Measurements from ENCODE around the gene CCDC60. TPM values are rescaled to one million over a fixed set of nuclear protein-coding genes. Genes with fewer than 3 reads are reported as not detected.

CCDC60 gene
- total and polyA plus RNA-seq, 2 donors from 2014 or later, result not detected

DNA sequence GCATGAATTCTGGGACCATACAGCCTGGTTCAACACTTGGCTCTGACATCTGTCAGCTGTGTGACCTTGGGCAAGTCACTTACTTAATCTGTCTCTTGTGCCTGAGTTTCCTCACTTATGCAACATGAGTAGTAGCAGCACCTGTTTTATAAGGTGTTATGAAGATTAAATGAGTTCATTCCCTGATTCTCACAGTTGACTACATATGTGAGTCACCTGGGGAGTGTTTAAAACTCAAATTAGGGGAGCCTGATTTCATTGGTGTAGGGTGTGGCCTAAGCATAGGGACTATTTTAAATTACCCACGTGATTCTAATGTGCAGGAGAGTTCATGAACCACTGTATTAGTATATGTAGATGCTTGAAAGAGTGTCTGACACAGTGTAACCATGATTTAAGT, 222.3 kb downstream of the CCDC60 start:
- DNase-seq (no peak), FAIRE-seq (no peak)
- Histone ChIP-seq H3K4me1 (ENCODE audit: control insufficient read depth in 2 of 3, insufficient read depth in 2 of 3, low read depth in 1 of 3, low read length in 3 of 3) (no peaks in the 10 kb centered on the region), H3K9me3 (ENCODE audit: control insufficient read depth in 2 of 3, insufficient read depth in 1 of 3, low read length in 3 of 3) (no peaks in the 10 kb centered on the region), H3K27me3 (ENCODE audit: control insufficient read depth, insufficient read depth, low read length) (no peaks in the 10 kb centered on the region), H3K27ac (ENCODE audit: low read depth in 2 of 2, low read length in 2 of 2) (no peak overlapping the region), H3K36me3 (ENCODE audit: control insufficient read depth in 2 of 3, insufficient read depth in 3 of 3, low read length in 3 of 3) (no peaks in the 10 kb centered on the region), H3K4me3 (ENCODE audit: low read length in 3 of 3) (no peak overlapping the region), H3K9ac (ENCODE audit: low read length in 3 of 3) (no peak overlapping the region)
- intact Hi-C loops (cut with DNase I), result no loop called here
- TF ChIP-seq, protein P1, sequence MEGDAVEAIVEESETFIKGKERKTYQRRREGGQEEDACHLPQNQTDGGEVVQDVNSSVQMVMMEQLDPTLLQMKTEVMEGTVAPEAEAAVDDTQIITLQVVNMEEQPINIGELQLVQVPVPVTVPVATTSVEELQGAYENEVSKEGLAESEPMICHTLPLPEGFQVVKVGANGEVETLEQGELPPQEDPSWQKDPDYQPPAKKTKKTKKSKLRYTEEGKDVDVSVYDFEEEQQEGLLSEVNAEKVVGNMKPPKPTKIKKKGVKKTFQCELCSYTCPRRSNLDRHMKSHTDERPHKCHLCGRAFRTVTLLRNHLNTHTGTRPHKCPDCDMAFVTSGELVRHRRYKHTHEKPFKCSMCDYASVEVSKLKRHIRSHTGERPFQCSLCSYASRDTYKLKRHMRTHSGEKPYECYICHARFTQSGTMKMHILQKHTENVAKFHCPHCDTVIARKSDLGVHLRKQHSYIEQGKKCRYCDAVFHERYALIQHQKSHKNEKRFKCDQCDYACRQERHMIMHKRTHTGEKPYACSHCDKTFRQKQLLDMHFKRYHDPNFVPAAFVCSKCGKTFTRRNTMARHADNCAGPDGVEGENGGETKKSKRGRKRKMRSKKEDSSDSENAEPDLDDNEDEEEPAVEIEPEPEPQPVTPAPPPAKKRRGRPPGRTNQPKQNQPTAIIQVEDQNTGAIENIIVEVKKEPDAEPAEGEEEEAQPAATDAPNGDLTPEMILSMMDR (IDR thresholded peaks at IDR 0.05; ENCODE audit: borderline replicate concordance, extremely low read depth, insufficient read depth), result no peak

DNA sequence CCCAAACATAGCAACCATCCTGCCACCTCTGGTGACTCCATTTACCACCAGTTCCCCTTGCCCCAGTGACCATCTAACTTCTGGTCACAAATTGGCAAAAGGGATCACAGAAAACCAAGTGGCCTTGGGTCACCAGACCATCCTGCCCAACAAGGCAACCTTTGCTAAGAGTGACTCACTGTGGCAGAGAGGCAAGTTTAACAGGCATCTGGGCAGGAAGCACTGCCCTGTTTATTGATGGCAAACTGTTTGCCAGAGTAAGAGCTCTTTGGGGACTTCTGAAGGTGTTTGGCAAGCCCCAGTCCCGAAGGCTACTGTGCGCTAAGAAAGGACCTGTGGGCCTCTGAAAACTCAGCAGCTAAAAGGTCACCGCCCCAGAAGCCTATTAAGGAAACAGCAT, 230.9 kb downstream of the CCDC60 start:
- Histone ChIP-seq H3K27ac (ENCODE audit: low read depth in 2 of 2, low read length in 2 of 2) (no peak overlapping the region), H3K4me1 (ENCODE audit: control insufficient read depth in 2 of 3, insufficient read depth in 2 of 3, low read depth in 1 of 3, low read length in 3 of 3) (no peaks in the 10 kb centered on the region), H3K4me3 (ENCODE audit: low read length in 3 of 3) (no peak overlapping the region), H3K27me3 (ENCODE audit: control insufficient read depth, insufficient read depth, low read length) (no peaks in the 10 kb centered on the region), H3K36me3 (ENCODE audit: control insufficient read depth in 2 of 3, insufficient read depth in 3 of 3, low read length in 3 of 3) (no peaks in the 10 kb centered on the region), H3K9me3 (ENCODE audit: control insufficient read depth in 2 of 3, insufficient read depth in 1 of 3, low read length in 3 of 3) (no peaks in the 10 kb centered on the region), H3K9ac (ENCODE audit: low read length in 3 of 3) (no peak overlapping the region)
- intact Hi-C loops (cut with DNase I), result no loop called here
- TF ChIP-seq, protein P1 (IDR thresholded peaks at IDR 0.05; ENCODE audit: borderline replicate concordance, extremely low read depth, insufficient read depth), result no peak
- DNase-seq (no peak), FAIRE-seq (no peak)

DNA sequence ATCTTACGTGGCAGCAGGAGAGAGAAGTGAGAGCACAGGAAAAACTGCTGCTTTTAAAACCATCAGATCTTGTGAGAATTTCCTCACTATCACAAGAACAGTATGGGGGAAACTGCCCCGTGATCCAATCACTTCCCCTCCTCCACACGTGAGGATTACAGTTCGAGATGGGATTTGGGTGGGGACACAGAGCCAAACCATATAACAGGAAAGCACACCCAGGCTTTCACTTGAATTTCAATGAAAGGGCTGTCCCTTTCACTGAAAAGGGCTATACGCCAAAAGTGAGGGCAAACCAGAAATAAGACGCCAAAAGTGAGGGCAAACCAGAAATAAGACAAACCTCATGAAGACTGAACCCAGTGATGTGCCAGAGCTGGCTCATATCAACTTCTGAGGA, 236.2 kb downstream of the CCDC60 start:
- no peak for FAIRE-seq
- Histone ChIP-seq H3K36me3 (ENCODE audit: control insufficient read depth in 2 of 3, insufficient read depth in 3 of 3, low read length in 3 of 3) (no peaks in the 10 kb centered on the region), H3K27me3 (ENCODE audit: control insufficient read depth, insufficient read depth, low read length) (no peaks in the 10 kb centered on the region), H3K9me3 (ENCODE audit: control insufficient read depth in 2 of 3, insufficient read depth in 1 of 3, low read length in 3 of 3) (no peaks in the 10 kb centered on the region), H3K9ac (ENCODE audit: low read length in 3 of 3) (no peak overlapping the region), H3K4me3 (ENCODE audit: low read length in 3 of 3) (no peak overlapping the region), H3K4me1 (ENCODE audit: control insufficient read depth in 2 of 3, insufficient read depth in 2 of 3, low read depth in 1 of 3, low read length in 3 of 3) (no peaks in the 10 kb centered on the region), H3K27ac (ENCODE audit: low read depth in 2 of 2, low read length in 2 of 2) (no peak overlapping the region)
- TF ChIP-seq, protein P1 (IDR thresholded peaks at IDR 0.05; ENCODE audit: borderline replicate concordance, extremely low read depth, insufficient read depth), result no peak
- intact Hi-C loops (cut with DNase I), result no loop called here
- DNase-seq, result no peak

DNA sequence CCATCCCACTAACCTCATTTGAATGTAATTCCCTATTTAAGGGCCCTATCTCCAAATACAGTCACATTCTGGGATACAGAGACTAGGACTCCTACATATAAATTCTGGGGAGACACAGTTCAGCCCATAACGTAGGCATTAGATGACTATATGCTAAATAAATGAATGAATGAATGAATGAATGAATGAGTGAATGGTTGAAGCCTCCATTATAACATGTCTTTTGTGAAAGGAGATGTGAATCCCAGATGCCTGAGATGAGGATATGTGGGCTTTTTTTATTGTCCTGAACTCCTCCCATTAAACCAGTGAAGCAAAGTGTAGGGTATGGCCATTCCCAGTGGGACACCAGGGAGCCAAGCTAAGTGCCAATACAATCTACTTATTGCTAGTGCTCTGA, 238.6 kb downstream of the CCDC60 start:
- Histone ChIP-seq H3K27ac (ENCODE audit: low read depth in 2 of 2, low read length in 2 of 2) (no peak overlapping the region), H3K9ac (ENCODE audit: low read length in 3 of 3) (no peak overlapping the region), H3K4me3 (ENCODE audit: low read length in 3 of 3) (no peak overlapping the region), H3K36me3 (ENCODE audit: control insufficient read depth in 2 of 3, insufficient read depth in 3 of 3, low read length in 3 of 3) (no peaks in the 10 kb centered on the region), H3K27me3 (ENCODE audit: control insufficient read depth, insufficient read depth, low read length) (no peaks in the 10 kb centered on the region), H3K9me3 (ENCODE audit: control insufficient read depth in 2 of 3, insufficient read depth in 1 of 3, low read length in 3 of 3) (no peaks in the 10 kb centered on the region), H3K4me1 (ENCODE audit: control insufficient read depth in 2 of 3, insufficient read depth in 2 of 3, low read depth in 1 of 3, low read length in 3 of 3) (no peaks in the 10 kb centered on the region)
- TF ChIP-seq, protein P1 (IDR thresholded peaks at IDR 0.05; ENCODE audit: borderline replicate concordance, extremely low read depth, insufficient read depth), result no peak
- DNase-seq, result no peak
- intact Hi-C loops (cut with DNase I), result no loop called here
- no peak for FAIRE-seq

Data from kidney (tissue), 14 donors.